ENCODE data around the gene ABCA7.

- TF ChIP-seq CTCF (IDR thresholded peaks at IDR 0.05) (no peak), NR1H2 (CRISPR knock-in tag; IDR thresholded peaks at IDR 0.05) (no peak), ZNF121 (CRISPR knock-in tag; IDR thresholded peaks at IDR 0.05) (0 out of 2 replicates have a peak, but pooled peaks have one; percentile 36), AFF4 (CRISPR knock-in tag; IDR thresholded peaks at IDR 0.05; ENCODE audit: borderline replicate concordance) (no peak), ESRRA (CRISPR knock-in tag; IDR thresholded peaks at IDR 0.05; ENCODE audit: borderline replicate concordance) (no peak), NFYB (CRISPR knock-in tag; conservative IDR thresholded peaks at IDR 0.05; ENCODE audit: low read depth) (no peak), GTF2I (CRISPR knock-in tag; conservative IDR thresholded peaks at IDR 0.05) (no peak), ARID4B (CRISPR knock-in tag; IDR thresholded peaks at IDR 0.05; ENCODE audit: borderline replicate concordance) (no peak)
Observed at GRCh38 chr19:1047696-1048147, 7.8 kb downstream of the ABCA7 start.
